Stimulated activated CD4-positive, alpha-beta T cell treated with anti-CD3 and anti-CD28 coated beads, Interleukin-1b, Interleukin-23, amount 100 ng/mL, for 4 hours (primary cell): ENCODE data around the gene APEX2.
"Not testable (repeated sequence)": the region's sequence is repeated elsewhere in the genome, so short reads cannot be mapped to it uniquely, and the experiment has no call there.

ENCODE experiments used
- DNase-seq, 2 donors: peaks; one replicate each; pipeline ENCODE4 v3.0.0-alpha.2; 2020; ENCODE audit warnings: low read depth in 2 of 2

APEX2 gene

DNA sequence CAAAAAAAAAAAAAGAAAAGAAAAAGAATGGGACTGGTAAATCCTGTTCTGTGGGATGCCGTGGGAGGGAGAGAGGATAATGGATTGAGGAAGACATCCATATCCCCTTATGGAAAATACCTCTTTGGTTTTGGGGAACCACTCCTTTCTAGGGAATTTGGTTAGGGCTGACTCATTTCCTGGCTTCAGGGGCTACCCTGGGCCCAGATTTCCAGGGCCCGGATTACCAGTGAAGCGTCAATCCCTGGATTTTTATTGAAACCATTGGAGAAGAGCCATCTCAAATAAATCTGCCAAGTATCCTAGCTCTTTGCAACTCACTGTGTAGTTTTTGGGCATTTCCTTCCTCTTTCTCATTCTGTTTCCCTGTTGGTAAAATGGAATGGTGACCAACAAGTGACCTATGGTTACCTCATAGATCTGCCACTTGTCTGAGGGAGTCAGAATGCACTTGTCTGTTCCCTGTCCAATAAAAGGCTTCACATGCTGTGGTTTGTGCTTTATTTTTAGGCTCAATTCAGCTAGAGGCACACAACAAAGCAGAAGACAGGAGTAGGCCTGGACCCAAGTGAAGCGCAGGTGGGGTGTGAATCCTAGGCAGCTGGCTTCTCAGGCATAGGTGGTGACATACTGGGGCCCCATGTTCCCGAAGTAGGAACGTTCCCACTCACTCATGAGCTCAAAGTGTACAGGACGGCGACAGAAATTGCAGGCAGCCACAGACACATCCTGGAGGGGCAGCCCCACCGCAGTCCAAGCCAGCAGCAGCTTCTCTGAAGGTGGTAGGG is 8.6 kb downstream of the APEX2 start:
- no peak for DNase-seq

DNA sequence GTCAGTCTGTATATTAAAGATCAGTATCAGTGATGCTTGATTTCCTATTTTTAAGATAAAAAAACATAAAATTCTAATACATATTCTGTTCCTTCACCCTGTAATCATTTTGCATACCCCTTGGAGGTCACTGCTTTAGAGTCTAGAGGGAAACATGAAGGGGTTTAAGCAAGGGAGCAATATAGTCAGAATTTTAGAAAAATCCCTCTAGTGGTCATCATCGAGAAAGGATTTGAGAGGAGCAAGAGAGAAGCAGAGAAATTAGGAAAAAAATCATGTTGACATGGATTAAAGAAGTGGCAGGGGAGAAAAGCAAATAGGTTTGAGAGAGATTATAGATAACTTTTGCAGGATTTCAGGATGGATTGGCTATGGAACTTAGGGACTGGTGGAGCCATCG is 11.1 kb downstream of the APEX2 start:
- no peak for DNase-seq

- DNase-seq: no peak
Measured at GRCh38 chrX:55014897-55015299, 14.7 kb downstream of the APEX2 start.

- no peak for DNase-seq
Measured at GRCh38 chrX:55026143-55026542, 26.0 kb downstream of the APEX2 start.

DNA sequence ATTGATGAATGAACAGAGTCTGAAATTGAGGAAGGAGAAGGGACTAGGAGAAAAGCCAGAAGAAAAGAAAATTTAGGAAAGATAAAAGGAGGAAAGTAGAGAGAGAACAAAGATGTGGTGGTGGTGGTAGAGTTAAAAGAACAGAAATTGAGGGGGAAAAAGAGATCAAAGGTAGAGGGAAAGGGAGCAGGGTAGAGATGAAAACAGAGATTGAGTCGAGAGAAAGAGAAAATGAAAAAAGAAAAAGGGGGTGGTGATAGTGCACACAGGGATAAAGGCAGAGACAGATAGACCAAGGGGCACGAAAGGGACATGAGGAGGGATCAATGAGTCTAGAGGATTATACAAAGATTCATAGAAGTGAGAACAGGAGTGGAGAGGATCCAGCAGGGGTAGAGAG is 26.7 kb downstream of the APEX2 start:
- DNase-seq: no peak

DNA sequence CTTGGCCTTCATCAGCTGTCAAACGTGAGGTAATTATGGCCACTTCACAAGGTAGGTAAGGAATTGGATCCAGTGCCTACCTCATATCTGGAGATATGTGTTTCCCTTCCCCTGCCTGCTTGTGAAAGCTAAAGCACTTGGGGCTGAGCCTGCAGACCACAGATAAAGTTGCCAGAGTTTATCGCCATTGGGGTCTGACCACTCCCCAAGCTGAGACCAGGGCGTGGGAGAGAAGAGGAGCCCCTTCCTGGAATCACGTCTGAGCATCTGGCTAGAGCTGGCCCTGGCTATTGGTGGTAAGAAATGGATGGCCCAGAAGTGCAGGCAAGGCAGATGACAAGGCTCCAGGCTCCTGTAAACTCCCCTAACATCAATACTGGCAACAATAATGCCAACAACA is 27.9 kb downstream of the APEX2 start:
- no peak for DNase-seq

- DNase-seq: no peak
Measured at GRCh38 chrX:55028611-55029010, 28.4 kb downstream of the APEX2 start.

- no peak for DNase-seq
Measured at GRCh38 chrX:55029291-55029690, 29.1 kb downstream of the APEX2 start.

DNA sequence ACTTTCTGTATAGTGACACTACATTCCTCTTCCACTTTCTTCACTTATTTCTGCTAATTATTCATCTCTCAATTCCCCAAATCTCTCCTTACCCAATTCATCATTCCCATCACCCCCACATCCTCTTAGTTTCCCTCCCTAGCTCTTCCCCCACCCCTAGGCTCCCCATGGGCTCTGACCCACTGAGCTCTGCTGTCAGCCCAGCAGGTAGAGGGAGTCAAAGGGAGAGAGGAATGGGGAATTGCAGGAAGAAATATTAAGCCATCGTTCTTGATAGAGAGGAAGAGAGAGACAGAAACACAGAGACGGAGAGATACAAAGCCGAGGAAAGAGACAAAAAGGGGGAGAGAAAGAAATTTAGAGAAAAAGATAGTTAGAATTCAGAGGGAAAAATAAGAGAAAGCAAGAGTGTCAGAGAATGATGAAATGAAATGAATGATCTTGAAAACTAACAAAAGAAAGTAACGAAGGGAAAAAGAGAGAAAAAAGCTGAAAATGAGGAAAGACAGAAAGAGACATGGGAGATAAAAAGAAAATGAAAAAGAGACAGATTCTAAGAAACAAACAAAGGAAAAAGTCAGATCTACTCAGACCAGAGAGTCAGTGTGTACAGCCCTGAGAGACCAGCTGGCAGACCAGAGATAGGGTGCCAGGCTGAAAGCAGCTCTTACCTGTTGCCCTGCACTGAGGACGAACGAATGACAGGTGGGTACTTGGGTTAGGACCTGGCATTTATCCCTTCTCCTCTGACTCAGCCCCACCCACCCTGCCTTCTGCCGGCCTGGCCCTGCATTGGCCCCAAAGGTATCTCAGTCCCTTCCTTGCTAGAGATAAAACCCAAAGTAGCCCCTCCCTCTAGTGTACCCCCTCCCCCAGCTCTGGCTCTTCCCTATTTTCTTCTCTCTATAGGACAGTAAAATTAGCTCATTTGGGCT is 30.4 kb downstream of the APEX2 start, which contains the start of gene ALAS2:
ALAS2 (minus strand) TSS at position 707 of the 935 bp plus-strand sequence. CDS start 4,977 bp downstream, outside the sequence.
- DNase-seq: no peak

DNA sequence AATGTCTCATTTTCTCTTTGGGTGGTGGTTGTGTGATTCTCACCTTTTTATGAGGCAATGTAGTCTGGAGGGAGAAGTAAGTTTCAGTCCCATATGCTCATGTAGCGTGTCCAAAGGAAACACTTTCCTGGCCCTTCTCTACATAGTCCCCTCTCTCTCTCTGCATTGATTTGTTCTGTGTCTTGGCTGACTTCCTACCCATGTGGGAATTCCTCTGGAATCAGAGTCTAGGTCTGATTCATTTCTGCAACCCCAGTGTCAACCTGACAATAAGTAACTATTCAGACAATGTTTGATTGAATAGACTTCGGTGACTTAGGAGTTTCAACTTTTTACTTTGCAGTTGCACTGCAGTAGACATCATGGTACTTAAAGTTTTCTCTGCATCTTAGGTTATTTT is 33.3 kb downstream of the APEX2 start:
- no peak for DNase-seq

- DNase-seq: no peak
Measured at GRCh38 chrX:55039471-55039870, 39.3 kb downstream of the APEX2 start.

- no peak for DNase-seq
Measured at GRCh38 chrX:55041514-55041913, 41.4 kb downstream of the APEX2 start.

- not testable (repeated sequence) for DNase-seq
Measured at GRCh38 chrX:55050599-55050998, 50.4 kb downstream of the APEX2 start.

GRCh38 chrX:55056820-55057674 is 56.9 kb downstream of the APEX2 start:
- DNase-seq: no peak

DNA sequence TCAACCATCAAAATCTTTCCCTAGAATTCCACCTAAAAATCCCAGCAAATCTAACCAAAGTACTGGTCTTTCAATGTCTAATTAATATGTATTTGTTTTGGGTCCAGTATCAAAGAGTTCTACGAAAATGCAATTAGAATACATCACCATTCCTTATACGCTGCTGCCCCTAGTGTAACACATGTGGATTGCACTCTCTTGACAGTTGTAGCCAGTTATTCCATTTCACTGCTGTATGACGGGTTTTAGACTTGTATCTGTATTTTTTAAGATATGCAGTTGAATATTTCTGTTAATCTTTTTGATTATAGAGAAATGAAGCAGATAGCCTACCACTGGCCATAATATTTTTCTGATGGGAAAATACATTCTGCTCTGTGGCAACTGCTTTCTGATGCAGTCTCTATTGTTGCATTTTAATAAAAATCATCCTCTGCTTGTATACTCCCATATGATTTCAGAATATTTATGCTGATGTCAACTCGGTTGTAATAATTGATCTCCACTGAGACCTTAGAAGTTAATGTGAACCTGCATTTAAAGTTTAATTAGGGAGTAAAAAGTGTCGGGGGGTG is 57.6 kb downstream of the APEX2 start:
- DNase-seq: peak in 1 of 2 donors; percentile 19
